B cell (primary cell): ENCODE measurements around the gene CRYZ. TPM values are rescaled to one million over a fixed set of nuclear protein-coding genes. Genes with fewer than 3 reads are reported as not detected.

Source experiments
- ATAC-seq: fragments of 200-7000 bp; cut with Tn5 transposase; one replicate; pipeline ENCODE4 v1.10.0; 2021; ENCODE audit warnings: low read depth, mild to moderate bottlenecking, moderate number of reproducible peaks, moderate library complexity
- CTCF ChIA-PET: fragments of 350-600 bp; sonication (Branson Sonifier 250); formaldehyde crosslinking; loops from one replicate; lab custom pipeline; 2021; ENCODE audit warnings: antibody characterized with exemption, inconsistent platforms; lab: Charles Lee
- POLR2A ChIA-PET: fragments of 350-600 bp; sonication (Branson Sonifier 250); formaldehyde crosslinking; loops from one replicate; lab custom pipeline; 2021; ENCODE audit warnings: antibody characterized with exemption; lab: Charles Lee
- DNase-seq: peaks from one replicate; pipeline ENCODE4 v3.0.0; 2013
- H2AFZ ChIP-seq: 2 replicates; pipeline ENCODE4 v1.6.1; 2012; ENCODE audit warnings: mild to moderate bottlenecking, low read depth, low read length; ENCODE audit not compliant: insufficient read depth, poor library complexity, severe bottlenecking
- H3K27ac ChIP-seq, 2 donors: 1 replicate in 1 of 2; 2 replicates in 1 of 2; pipeline ENCODE4 v1.5.1; 2012 to 2013; ENCODE audit warnings: low read length in 2 of 2, mild to moderate bottlenecking in 2 of 2, moderate library complexity in 1 of 2
- H3K27me3 ChIP-seq, 4 experiments: fragments of 200-600 bp in 1 of 4; sonication (generic) in 1 of 4; replicated peaks in 1 of 4; 1 replicate in 2 of 4; 2 replicates in 2 of 4; pipeline versions ENCODE4 v1.6.1 to v1.7.0; 2013 to 2016; ENCODE audit warnings: low read length in 3 of 4, mild to moderate bottlenecking in 2 of 4, mixed read lengths in 1 of 4, moderate library complexity in 1 of 4; ENCODE audit not compliant: insufficient read depth in 4 of 4, control insufficient read depth in 3 of 4; ENCODE audit errors: control extremely low read depth in 1 of 4
- H3K36me3 ChIP-seq, 2 experiments: replicated peaks in 1 of 2; 1 replicate in 1 of 2; 2 replicates in 1 of 2; pipeline versions ENCODE4 v1.6.1 to v1.7.1; 2013; ENCODE audit warnings: low read length in 1 of 2; ENCODE audit not compliant: insufficient read depth in 2 of 2, control insufficient read depth in 1 of 2; ENCODE audit errors: control extremely low read depth in 1 of 2, extremely low read depth in 1 of 2
- H3K4me1 ChIP-seq, 2 donors: fragments of 200-600 bp in 1 of 2; sonication (generic) in 1 of 2; 1 replicate in 1 of 2; 2 replicates in 1 of 2; pipeline versions ENCODE4 v1.5.1 to v1.6.1; 2013 to 2017; ENCODE audit warnings: low read length in 2 of 2; ENCODE audit not compliant: control insufficient read depth in 2 of 2, insufficient read depth in 2 of 2
- H3K4me2 ChIP-seq: replicated peaks from 2 replicates; pipeline ENCODE3; 2012; ENCODE audit warnings: mild to moderate bottlenecking, low read depth, low read length; ENCODE audit not compliant: poor library complexity, severe bottlenecking
- H3K4me3 ChIP-seq, 5 experiments: fragments of 200-600 bp in 1 of 5; sonication (generic) in 1 of 5; 1 replicate in 3 of 5; 2 replicates in 2 of 5; pipeline versions ENCODE4 v1.5.1 to v1.7.0; 2011 to 2016; ENCODE audit warnings: low read length in 4 of 5, mild to moderate bottlenecking in 4 of 5, low read depth in 2 of 5, control low read depth in 1 of 5, moderate library complexity in 1 of 5; ENCODE audit not compliant: insufficient read depth in 1 of 5; ENCODE audit errors: control extremely low read depth in 1 of 5, extremely low read depth in 1 of 5
- H3K79me2 ChIP-seq: fragments of 200-600 bp; sonication (generic); one replicate; pipeline ENCODE4 v1.6.0; 2016; ENCODE audit warnings: low read length; ENCODE audit not compliant: control insufficient read depth, insufficient read depth
- H3K9ac ChIP-seq: fragments of 200-600 bp; sonication (generic); 2 replicates; pipeline ENCODE4 v1.6.1; 2017; ENCODE audit warnings: mild to moderate bottlenecking, low read length, moderate library complexity
- H3K9me3 ChIP-seq, 3 donors: one replicate each; pipeline versions ENCODE4 v1.6.1 to v1.7.1; 2013; ENCODE audit warnings: low read length in 2 of 3; ENCODE audit not compliant: control insufficient read depth in 2 of 3, insufficient read depth in 1 of 3; ENCODE audit errors: control extremely low read depth in 1 of 3
- H4K20me1 ChIP-seq: 2 replicates; pipeline ENCODE4 v1.6.0; 2012; ENCODE audit warnings: mild to moderate bottlenecking, low read length; ENCODE audit not compliant: insufficient read depth, control insufficient read depth, poor library complexity, severe bottlenecking
- H3K27ac Mint-ChIP-seq: one replicate; pipeline ENCODE4 v1.8.0; 2021; ENCODE audit warnings: mixed read lengths
- H3K27me3 Mint-ChIP-seq: one replicate; pipeline ENCODE4 v1.8.0; 2021; ENCODE audit warnings: mixed read lengths
- H3K4me1 Mint-ChIP-seq: one replicate; pipeline ENCODE4 v1.8.0; 2021; ENCODE audit warnings: mixed read lengths
- H3K4me3 Mint-ChIP-seq: one replicate; pipeline ENCODE4 v1.8.0; 2021; ENCODE audit warnings: mixed read lengths
- H3K9me3 Mint-ChIP-seq: one replicate; pipeline ENCODE4 v1.8.0; 2022; ENCODE audit warnings: mixed read lengths; ENCODE audit not compliant: insufficient read depth
- EZH2 ChIP-seq: IDR thresholded peaks from 2 replicates; pipeline ENCODE4 v1.6.1; 2012; ENCODE audit warnings: borderline replicate concordance, low read depth, mild to moderate bottlenecking, moderate library complexity, low read length; ENCODE audit not compliant: insufficient read depth, poor library complexity, severe bottlenecking
- WGBS: methylation state at CpG from one replicate; pipeline ENCODE4 v1.1.5; 2013; ENCODE audit warnings: missing lambda C conversion rate; ENCODE audit not compliant: insufficient coverage; 5-methylcytosine and 5-hydroxymethylcytosine counted together
- intact Hi-C: fragments of 100-400 bp; cut with micrococcal nuclease; formaldehyde crosslinking; loops from one replicate; pipeline ENCODE4 v1.10.0; 2022
- polyA plus RNA-seq: library from polyadenylated mRNA; depleted of rRNA; stranded (reverse); fragments of >200 nt; gene quantifications from 2 replicates; pipeline ENCODE4 v1.2.3, GENCODE V29; 2012
- total RNA-seq, 2 donors: library from RNA; stranded (reverse); fragments of 120-200 nt in 1 of 2; gene quantifications; 1 replicate in 1 of 2; 2 replicates in 1 of 2; pipeline versions ENCODE4 v1.2.3 to v1.2.4, GENCODE V29; 2013 to 2022
- TF ChIP-seq, protein P1 (sequence below): fragments of 200-600 bp; IDR thresholded peaks from one replicate; pipeline ENCODE4 v1.8.0; 2022; ENCODE audit warnings: antibody characterized with exemption, mild to moderate bottlenecking

The CRYZ gene
- total and polyA plus RNA-seq, 2 donors (not counting 1 experiment from before 2014, with no cell fraction given) = 11.1 to 21.7 TPM

GRCh38 chr1:74713849-74714248 lies 19.0 kb downstream of the CRYZ start:
- H3K4me1 Mint-ChIP-seq = no peaks in the 10 kb centered on the region
- DNase-seq = no peak
- no peaks in the 10 kb centered on the region for H3K4me1 ChIP-seq
- no peak overlapping the region for H3K4me2 ChIP-seq
- no peaks in the 10 kb centered on the region for H3K27me3 Mint-ChIP-seq
- intact Hi-C loops = no loop called here
- H3K36me3 ChIP-seq = peaks cover 10 to 29% of the 10 kb centered on the region in 2 experiments
- no peak overlapping the region for H3K27ac ChIP-seq
- H3K27ac Mint-ChIP-seq = no peak overlapping the region
- no peak overlapping the region for H3K9ac ChIP-seq
- no peaks in the 10 kb centered on the region for H3K79me2 ChIP-seq
- no peak overlapping the region for H3K4me3 Mint-ChIP-seq
- H3K9me3 ChIP-seq = no peaks in the 10 kb centered on the region
- TF ChIP-seq, protein P1, sequence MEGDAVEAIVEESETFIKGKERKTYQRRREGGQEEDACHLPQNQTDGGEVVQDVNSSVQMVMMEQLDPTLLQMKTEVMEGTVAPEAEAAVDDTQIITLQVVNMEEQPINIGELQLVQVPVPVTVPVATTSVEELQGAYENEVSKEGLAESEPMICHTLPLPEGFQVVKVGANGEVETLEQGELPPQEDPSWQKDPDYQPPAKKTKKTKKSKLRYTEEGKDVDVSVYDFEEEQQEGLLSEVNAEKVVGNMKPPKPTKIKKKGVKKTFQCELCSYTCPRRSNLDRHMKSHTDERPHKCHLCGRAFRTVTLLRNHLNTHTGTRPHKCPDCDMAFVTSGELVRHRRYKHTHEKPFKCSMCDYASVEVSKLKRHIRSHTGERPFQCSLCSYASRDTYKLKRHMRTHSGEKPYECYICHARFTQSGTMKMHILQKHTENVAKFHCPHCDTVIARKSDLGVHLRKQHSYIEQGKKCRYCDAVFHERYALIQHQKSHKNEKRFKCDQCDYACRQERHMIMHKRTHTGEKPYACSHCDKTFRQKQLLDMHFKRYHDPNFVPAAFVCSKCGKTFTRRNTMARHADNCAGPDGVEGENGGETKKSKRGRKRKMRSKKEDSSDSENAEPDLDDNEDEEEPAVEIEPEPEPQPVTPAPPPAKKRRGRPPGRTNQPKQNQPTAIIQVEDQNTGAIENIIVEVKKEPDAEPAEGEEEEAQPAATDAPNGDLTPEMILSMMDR = no peak
- TF ChIP-seq EZH2 = no peak
- WGBS = no CpG with 5 or more reads among the region's 3 CpGs
- H2AFZ ChIP-seq = no peak overlapping the region
- ChIA-PET CTCF (interaction anchor here (1.4 to 1.8 kb wide), 2 partner anchors 20 to 23 kb away, joined by 4 read pairs; partner anchors contain the start of gene TYW3), POLR2A (no interaction called here)
- no peaks in the 10 kb centered on the region for H3K9me3 Mint-ChIP-seq
- H3K27me3 ChIP-seq = no peaks in the 10 kb centered on the region
- no peak overlapping the region for H3K4me3 ChIP-seq
- H4K20me1 ChIP-seq = no peaks in the 10 kb centered on the region
- ATAC-seq = no peak

DNA sequence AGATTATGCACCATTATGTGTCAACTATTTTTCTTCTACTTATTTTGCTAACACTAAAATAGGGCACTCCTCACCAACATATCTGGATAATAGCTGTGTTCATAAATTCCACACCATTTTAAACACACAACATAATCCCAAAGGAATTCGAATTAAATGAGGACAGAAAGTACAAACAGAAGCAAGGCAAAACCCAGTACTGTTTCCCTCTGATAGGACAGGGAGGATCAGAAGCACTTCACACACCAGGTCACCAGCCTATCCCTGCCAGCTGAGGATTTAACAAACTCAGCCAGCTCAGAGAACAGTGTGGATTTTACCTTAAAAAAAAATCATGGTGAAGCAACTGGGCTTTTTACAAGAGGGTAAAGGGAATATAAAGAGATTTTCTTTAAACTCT lies 20.0 kb downstream of the CRYZ start:
- WGBS = no CpG with 5 or more reads among the region's 1 CpG
- Mint-ChIP-seq H3K27me3 (no peaks in the 10 kb centered on the region), H3K9me3 (no peaks in the 10 kb centered on the region), H3K4me3 (no peak overlapping the region), H3K4me1 (no peaks in the 10 kb centered on the region), H3K27ac (no peak overlapping the region)
- CTCF ChIA-PET = interaction anchor here (1.1 to 1.8 kb wide), 2 partner anchors 21 to 22 kb away, joined by 3 to 4 read pairs; no protein-coding TSS in a partner anchor
- Histone ChIP-seq H4K20me1 (no peaks in the 10 kb centered on the region), H2AFZ (no peak overlapping the region), H3K4me1 (no peaks in the 10 kb centered on the region), H3K9ac (no peak overlapping the region), H3K4me3 (no peak overlapping the region), H3K9me3 (no peaks in the 10 kb centered on the region), H3K79me2 (no peaks in the 10 kb centered on the region), H3K27ac (no peak overlapping the region), H3K4me2 (no peak overlapping the region), H3K36me3 (peaks cover 10 to 25% of the 10 kb centered on the region in 2 experiments), H3K27me3 (no peaks in the 10 kb centered on the region)
- no peak for TF ChIP-seq EZH2
- TF ChIP-seq, protein P1 = no peak
- DNase-seq (no peak), ATAC-seq (no peak)
- POLR2A ChIA-PET = no interaction called here
- intact Hi-C loops = no loop called here
